HG03460 (cell line): ENCODE results near the gene COL21A1.

Source experiments
- ATAC-seq: cut with Tn5 transposase; IDR thresholded peaks from one replicate; pipeline ENCODE4 v1.9.1; 2021; ENCODE audit not compliant: unreplicated experiment

The COL21A1 gene

GRCh38 chr6:56193846-56194245 lies 53.5 kb downstream of the COL21A1 start:
- ATAC-seq = no peak

- no peak for ATAC-seq
These were observed 59.0 kb downstream of the COL21A1 start for GRCh38 chr6:56188429-56188828.

- ATAC-seq = no peak
These were observed 59.7 kb downstream of the COL21A1 start for GRCh38 chr6:56187686-56188085.

- no peak for ATAC-seq
These were observed 70.6 kb downstream of the COL21A1 start for GRCh38 chr6:56176741-56177140.

- ATAC-seq = no peak
These were observed 74.2 kb downstream of the COL21A1 start for GRCh38 chr6:56173228-56173627.

GRCh38 chr6:56172144-56172543 lies 75.2 kb downstream of the COL21A1 start:
- no peak for ATAC-seq

- no peak for ATAC-seq
These were observed 78.0 kb downstream of the COL21A1 start for GRCh38 chr6:56169366-56169765.

GRCh38 chr6:56168596-56168995 lies 78.8 kb downstream of the COL21A1 start:
- no peak for ATAC-seq

GRCh38 chr6:56162081-56162480 lies 85.3 kb downstream of the COL21A1 start:
- no peak for ATAC-seq

GRCh38 chr6:56160489-56160888 lies 86.9 kb downstream of the COL21A1 start:
- ATAC-seq = no peak

- ATAC-seq = no peak
These were observed 88.8 kb downstream of the COL21A1 start for GRCh38 chr6:56158571-56158970.

GRCh38 chr6:56156643-56157042 lies 90.7 kb downstream of the COL21A1 start:
- no peak for ATAC-seq

- ATAC-seq = no peak
These were observed 91.7 kb downstream of the COL21A1 start for GRCh38 chr6:56155634-56156141.

GRCh38 chr6:56154076-56154475 lies 93.3 kb downstream of the COL21A1 start:
- no peak for ATAC-seq

GRCh38 chr6:56152611-56153010 lies 94.8 kb downstream of the COL21A1 start:
- ATAC-seq = no peak

GRCh38 chr6:56151609-56152224 lies 95.7 kb downstream of the COL21A1 start:
- ATAC-seq = no peak

GRCh38 chr6:56148488-56149186 lies 98.7 kb downstream of the COL21A1 start:
- ATAC-seq = no peak

- ATAC-seq = no peak
These were observed 99.6 kb downstream of the COL21A1 start for GRCh38 chr6:56147766-56148165.

- ATAC-seq = no peak
These were observed 101.3 kb downstream of the COL21A1 start for GRCh38 chr6:56146086-56146485.

GRCh38 chr6:56145616-56146015 lies 101.8 kb downstream of the COL21A1 start:
- ATAC-seq = no peak

- no peak for ATAC-seq
These were observed 102.6 kb downstream of the COL21A1 start for GRCh38 chr6:56144538-56145324.

- ATAC-seq = no peak
These were observed 103.6 kb downstream of the COL21A1 start for GRCh38 chr6:56143796-56144195.
